ENCODE measurements around the gene CELA2B. TPM values are rescaled to one million over a fixed set of nuclear protein-coding genes. Genes with fewer than 3 reads are reported as not detected.

The CELA2B gene
- total and polyA plus RNA-seq, 9 of the 15 experiments (the other 6 are each of a cell fraction or from before 2014, with no cell fraction given) = 0.25 to 2.1 (median 0.38) TPM; not detected in 5

DNA sequence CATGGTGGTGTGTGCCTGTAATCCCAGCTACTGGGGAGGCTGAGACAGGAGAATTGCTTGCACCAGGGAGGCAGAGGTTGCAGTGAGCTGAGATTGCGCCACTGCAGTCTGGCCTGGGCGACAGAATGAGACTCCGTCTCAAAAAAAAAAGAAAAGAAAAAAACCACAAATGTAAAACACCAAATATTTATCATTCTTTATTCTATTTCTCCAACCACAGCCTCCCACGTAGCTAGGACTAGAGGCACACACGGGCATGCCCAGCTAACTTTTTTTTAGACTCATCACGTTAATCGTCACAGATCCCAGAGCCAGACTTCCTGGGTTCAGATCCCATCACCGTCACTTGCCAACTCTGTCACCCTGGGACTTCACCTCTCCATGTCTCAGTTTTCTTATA is 64.3 kb downstream of the CELA2B start (continued):
- TF ChIP-seq, protein P1, sequence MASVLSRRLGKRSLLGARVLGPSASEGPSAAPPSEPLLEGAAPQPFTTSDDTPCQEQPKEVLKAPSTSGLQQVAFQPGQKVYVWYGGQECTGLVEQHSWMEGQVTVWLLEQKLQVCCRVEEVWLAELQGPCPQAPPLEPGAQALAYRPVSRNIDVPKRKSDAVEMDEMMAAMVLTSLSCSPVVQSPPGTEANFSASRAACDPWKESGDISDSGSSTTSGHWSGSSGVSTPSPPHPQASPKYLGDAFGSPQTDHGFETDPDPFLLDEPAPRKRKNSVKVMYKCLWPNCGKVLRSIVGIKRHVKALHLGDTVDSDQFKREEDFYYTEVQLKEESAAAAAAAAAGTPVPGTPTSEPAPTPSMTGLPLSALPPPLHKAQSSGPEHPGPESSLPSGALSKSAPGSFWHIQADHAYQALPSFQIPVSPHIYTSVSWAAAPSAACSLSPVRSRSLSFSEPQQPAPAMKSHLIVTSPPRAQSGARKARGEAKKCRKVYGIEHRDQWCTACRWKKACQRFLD (CRISPR knock-in tag; IDR thresholded peaks at IDR 0.05) = no peak
- TF ChIP-seq ERF (CRISPR knock-in tag; IDR thresholded peaks at IDR 0.05) (no peak), CAMTA2 (CRISPR knock-in tag; conservative IDR thresholded peaks at IDR 0.05) (no peak), NFIC (IDR thresholded peaks at IDR 0.05) (no peak)

Other genes with a start within 250 kb of the CELA2B start
Only the 7 nearest of the 9 such genes appear.
- 53.6 and 62.9 TPM in 2 replicates for gene EFHD2, start 66.2 kb upstream of the CELA2B start, total RNA-seq (2014; rRNA removed)
- gene EFHD2, start 66.2 kb upstream of the CELA2B start, total RNA-seq (2014; rRNA removed; fragmentation: Illumina TruSeq; extraction: Trizol) = 8.6 and 8.8 TPM in 2 replicates
- 25.2 and 27.9 TPM in 2 replicates for gene EFHD2, start 66.2 kb upstream of the CELA2B start, total RNA-seq (2015; rRNA removed; fragmentation: Illumina TruSeq; extraction: Trizol)
- 64.3 and 70.0 TPM in 2 replicates for gene EFHD2, start 66.2 kb upstream of the CELA2B start, total RNA-seq (2021)
- gene EFHD2, start 66.2 kb upstream of the CELA2B start, polyA plus RNA-seq (2011; rRNA removed) = 19.7 and 22.8 TPM in 2 replicates
- 26.1 and 40.7 TPM in 2 replicates for gene EFHD2, start 66.2 kb upstream of the CELA2B start, polyA plus RNA-seq (2014; fragmentation: Illumina TruSeq; extraction: Trizol)
- 1 to 10 TPM; 1.7 to 1.8 TPM for gene EFHD2, start 66.2 kb upstream of the CELA2B start, polyA plus RNA-seq (2014; fragmentation: Nextera tagmentation; extraction: Ambion mirVana)
- gene EFHD2, start 66.2 kb upstream of the CELA2B start, polyA plus RNA-seq (2014; rRNA removed) = 62.3 and 73.5 TPM in 2 replicates
- gene CTRC, start 37.7 kb upstream of the CELA2B start, total RNA-seq (2014; rRNA removed) = not detected in 2 replicates
- not detected in 2 replicates for gene CTRC, start 37.7 kb upstream of the CELA2B start, total RNA-seq (2014; rRNA removed; fragmentation: Illumina TruSeq; extraction: Trizol)
- not detected in 2 replicates for gene CTRC, start 37.7 kb upstream of the CELA2B start, total RNA-seq (2015; rRNA removed; fragmentation: Illumina TruSeq; extraction: Trizol)
- 0.84 and 1.2 TPM in 2 replicates for gene CTRC, start 37.7 kb upstream of the CELA2B start, total RNA-seq (2021)
- not detected in 2 replicates for gene CTRC, start 37.7 kb upstream of the CELA2B start, polyA plus RNA-seq (2011; rRNA removed)
- gene CTRC, start 37.7 kb upstream of the CELA2B start, polyA plus RNA-seq (2014; fragmentation: Illumina TruSeq; extraction: Trizol) = not detected in 2 replicates
- gene CTRC, start 37.7 kb upstream of the CELA2B start, polyA plus RNA-seq (2014; fragmentation: Nextera tagmentation; extraction: Ambion mirVana) = not detected
- not detected in 2 replicates for gene CTRC, start 37.7 kb upstream of the CELA2B start, polyA plus RNA-seq (2014; rRNA removed)
- not detected in 2 replicates for gene CELA2A, start 19.4 kb upstream of the CELA2B start, total RNA-seq (2014; rRNA removed)
- not detected in 2 replicates for gene CELA2A, start 19.4 kb upstream of the CELA2B start, total RNA-seq (2014; rRNA removed; fragmentation: Illumina TruSeq; extraction: Trizol)
- gene CELA2A, start 19.4 kb upstream of the CELA2B start, total RNA-seq (2015; rRNA removed; fragmentation: Illumina TruSeq; extraction: Trizol) = not detected in 2 replicates
- gene CELA2A, start 19.4 kb upstream of the CELA2B start, total RNA-seq (2021) = 0.47 and 0.62 TPM in 2 replicates
- not detected in 2 replicates for gene CELA2A, start 19.4 kb upstream of the CELA2B start, polyA plus RNA-seq (2011; rRNA removed)
- gene CELA2A, start 19.4 kb upstream of the CELA2B start, polyA plus RNA-seq (2014; fragmentation: Illumina TruSeq; extraction: Trizol) = not detected in 2 replicates
- gene CELA2A, start 19.4 kb upstream of the CELA2B start, polyA plus RNA-seq (2014; fragmentation: Nextera tagmentation; extraction: Ambion mirVana) = not detected
- not detected in 2 replicates for gene CELA2A, start 19.4 kb upstream of the CELA2B start, polyA plus RNA-seq (2014; rRNA removed)
- 30.7 and 35.7 TPM in 2 replicates for gene CASP9, start 48.1 kb downstream of the CELA2B start, total RNA-seq (2014; rRNA removed)
- gene CASP9, start 48.1 kb downstream of the CELA2B start, total RNA-seq (2014; rRNA removed; fragmentation: Illumina TruSeq; extraction: Trizol) = 23.5 and 25.4 TPM in 2 replicates
- gene CASP9, start 48.1 kb downstream of the CELA2B start, total RNA-seq (2015; rRNA removed; fragmentation: Illumina TruSeq; extraction: Trizol) = 25.2 and 25.5 TPM in 2 replicates
- 30.5 and 31.7 TPM in 2 replicates for gene CASP9, start 48.1 kb downstream of the CELA2B start, total RNA-seq (2021)
- gene CASP9, start 48.1 kb downstream of the CELA2B start, polyA plus RNA-seq (2011; rRNA removed) = 54.1 and 66.1 TPM in 2 replicates
- gene CASP9, start 48.1 kb downstream of the CELA2B start, polyA plus RNA-seq (2014; fragmentation: Illumina TruSeq; extraction: Trizol) = 37.4 and 38.9 TPM in 2 replicates
- gene CASP9, start 48.1 kb downstream of the CELA2B start, polyA plus RNA-seq (2014; fragmentation: Nextera tagmentation; extraction: Ambion mirVana) = 10 to 100 TPM; 10.8 to 13.9 TPM
- gene CASP9, start 48.1 kb downstream of the CELA2B start, polyA plus RNA-seq (2014; rRNA removed) = 30.9 and 39.1 TPM in 2 replicates
- gene DNAJC16, start 50.7 kb downstream of the CELA2B start, total RNA-seq (2014; rRNA removed) = 9.1 and 12.2 TPM in 2 replicates
- 16.2 and 18.7 TPM in 2 replicates for gene DNAJC16, start 50.7 kb downstream of the CELA2B start, total RNA-seq (2014; rRNA removed; fragmentation: Illumina TruSeq; extraction: Trizol)
- 11.9 and 16.2 TPM in 2 replicates for gene DNAJC16, start 50.7 kb downstream of the CELA2B start, total RNA-seq (2015; rRNA removed; fragmentation: Illumina TruSeq; extraction: Trizol)
- 15.6 and 16.8 TPM in 2 replicates for gene DNAJC16, start 50.7 kb downstream of the CELA2B start, total RNA-seq (2021)
- 16.7 and 22.8 TPM in 2 replicates for gene DNAJC16, start 50.7 kb downstream of the CELA2B start, polyA plus RNA-seq (2011; rRNA removed)
- 11.0 and 12.8 TPM in 2 replicates for gene DNAJC16, start 50.7 kb downstream of the CELA2B start, polyA plus RNA-seq (2014; fragmentation: Illumina TruSeq; extraction: Trizol)
- gene DNAJC16, start 50.7 kb downstream of the CELA2B start, polyA plus RNA-seq (2014; fragmentation: Nextera tagmentation; extraction: Ambion mirVana) = 1 to 10 TPM; 6.9 to 8.6 TPM
- gene DNAJC16, start 50.7 kb downstream of the CELA2B start, polyA plus RNA-seq (2014; rRNA removed) = 8.8 and 11.3 TPM in 2 replicates
- gene AGMAT, start 108.9 kb downstream of the CELA2B start, total RNA-seq (2014; rRNA removed) = not detected in 2 replicates
- not detected in 2 replicates for gene AGMAT, start 108.9 kb downstream of the CELA2B start, total RNA-seq (2014; rRNA removed; fragmentation: Illumina TruSeq; extraction: Trizol)
- not detected in 2 replicates for gene AGMAT, start 108.9 kb downstream of the CELA2B start, total RNA-seq (2015; rRNA removed; fragmentation: Illumina TruSeq; extraction: Trizol)
- gene AGMAT, start 108.9 kb downstream of the CELA2B start, total RNA-seq (2021) = 0.07 TPM in 1 of 2 replicates, not detected in the other
- not detected in 2 replicates for gene AGMAT, start 108.9 kb downstream of the CELA2B start, polyA plus RNA-seq (2011; rRNA removed)
- gene AGMAT, start 108.9 kb downstream of the CELA2B start, polyA plus RNA-seq (2014; fragmentation: Illumina TruSeq; extraction: Trizol) = not detected in 2 replicates
- not detected for gene AGMAT, start 108.9 kb downstream of the CELA2B start, polyA plus RNA-seq (2014; fragmentation: Nextera tagmentation; extraction: Ambion mirVana)
- gene AGMAT, start 108.9 kb downstream of the CELA2B start, polyA plus RNA-seq (2014; rRNA removed) = not detected in 2 replicates
- gene DDI2, start 141.4 kb downstream of the CELA2B start, total RNA-seq (2014; rRNA removed) = 21.2 and 31.5 TPM in 2 replicates
- 29.3 and 31.8 TPM in 2 replicates for gene DDI2, start 141.4 kb downstream of the CELA2B start, total RNA-seq (2014; rRNA removed; fragmentation: Illumina TruSeq; extraction: Trizol)
- 23.6 and 23.9 TPM in 2 replicates for gene DDI2, start 141.4 kb downstream of the CELA2B start, total RNA-seq (2015; rRNA removed; fragmentation: Illumina TruSeq; extraction: Trizol)
- 48.4 and 50.1 TPM in 2 replicates for gene DDI2, start 141.4 kb downstream of the CELA2B start, total RNA-seq (2021)
- gene DDI2, start 141.4 kb downstream of the CELA2B start, polyA plus RNA-seq (2011; rRNA removed) = 14.5 and 16.3 TPM in 2 replicates
- 27.4 and 32.0 TPM in 2 replicates for gene DDI2, start 141.4 kb downstream of the CELA2B start, polyA plus RNA-seq (2014; fragmentation: Illumina TruSeq; extraction: Trizol)
- 1 to 10 TPM; 6.5 to 7.3 TPM for gene DDI2, start 141.4 kb downstream of the CELA2B start, polyA plus RNA-seq (2014; fragmentation: Nextera tagmentation; extraction: Ambion mirVana)
- gene DDI2, start 141.4 kb downstream of the CELA2B start, polyA plus RNA-seq (2014; rRNA removed) = 17.1 and 19.1 TPM in 2 replicates